Brain microvascular endothelial cell (primary cell): ENCODE measurements around the gene PKN1.

Experiments
- DNase-seq: peaks from one replicate; pipeline ENCODE4 v3.0.0-alpha.2; 2020
- H3K27ac ChIP-seq: fragments of 250-450 bp; sonication (Bioruptor Pico); 2 replicates; pipeline ENCODE4 v1.5.1; 2020; ENCODE audit warnings: mild to moderate bottlenecking, moderate library complexity
- H3K27me3 ChIP-seq: fragments of 250-450 bp; sonication (Bioruptor Pico); replicated peaks from 2 replicates; pipeline ENCODE4 v1.5.1; 2020; ENCODE audit warnings: mild to moderate bottlenecking
- H3K36me3 ChIP-seq: fragments of 250-450 bp; sonication (Bioruptor Pico); replicated peaks from 2 replicates; pipeline ENCODE4 v1.5.1; 2020; ENCODE audit warnings: mild to moderate bottlenecking
- H3K4me3 ChIP-seq: 2 replicates; pipeline ENCODE4 v1.5.1; 2011; ENCODE audit warnings: low read depth, mild to moderate bottlenecking, control low read depth, low read length, moderate library complexity
- CTCF ChIP-seq: IDR thresholded peaks from 2 replicates; pipeline ENCODE4 v1.5.1; 2011; ENCODE audit warnings: low read depth, mild to moderate bottlenecking, moderate library complexity, low read length, control low read depth, inconsistent platforms; ENCODE audit errors: missing control alignments
- in situ Hi-C: cut with HindIII; loops from 2 replicates; pipeline ENCODE4 v1.10.0; 2017; ENCODE audit warnings: low sequenced_read_pairs, low pct_ligation_motif_present

The PKN1 gene

GRCh38 chr19:14467391-14467790 lies 34.3 kb downstream of the PKN1 start:
- no peak for TF ChIP-seq CTCF
- no peaks in the 10 kb centered on the region for H3K27me3 ChIP-seq
- no peak for DNase-seq
- in situ Hi-C loops: no loop called here
- no peak overlapping the region for H3K27ac ChIP-seq
- H3K36me3 ChIP-seq: peaks cover 61% of the 10 kb centered on the region
- H3K4me3 ChIP-seq: no peak overlapping the region

DNA sequence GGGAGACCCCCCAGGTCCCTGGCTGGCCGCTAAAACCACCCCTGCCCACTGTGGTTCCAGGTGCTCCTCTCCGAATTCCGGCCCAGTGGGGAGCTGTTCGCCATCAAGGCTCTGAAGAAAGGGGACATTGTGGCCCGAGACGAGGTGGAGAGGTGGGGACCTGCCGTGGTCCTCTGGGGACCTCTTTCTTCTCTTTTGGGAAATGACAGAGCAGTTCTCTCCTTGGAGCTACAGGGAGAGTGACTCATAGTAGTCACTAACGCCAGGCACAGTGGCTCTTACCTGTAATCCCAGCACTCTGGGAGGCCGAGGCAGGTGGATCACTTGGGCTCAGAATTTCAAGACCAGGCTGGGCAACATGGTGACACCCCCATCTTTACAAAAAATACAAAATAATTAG lies 34.7 kb downstream of the PKN1 start:
- in situ Hi-C loops: no loop called here
- Histone ChIP-seq H3K27ac (no peak overlapping the region), H3K4me3 (no peak overlapping the region), H3K27me3 (no peaks in the 10 kb centered on the region), H3K36me3 (peaks cover 57% of the 10 kb centered on the region)
- peak; percentile 28 for TF ChIP-seq CTCF
- DNase-seq: no peak

- peaks cover 40% of the 10 kb centered on the region for H3K36me3 ChIP-seq
- DNase-seq: no peak
- no peak overlapping the region for H3K4me3 ChIP-seq
- H3K27me3 ChIP-seq: no peaks in the 10 kb centered on the region
- no peak for TF ChIP-seq CTCF
- in situ Hi-C loops: no loop called here
- H3K27ac ChIP-seq: no peak overlapping the region
Observed at GRCh38 chr19:14470031-14470876, 37.1 kb downstream of the PKN1 start.

GRCh38 chr19:14471436-14472187 lies 38.5 kb downstream of the PKN1 start:
- Histone ChIP-seq H3K36me3 (peaks cover 36% of the 10 kb centered on the region), H3K27me3 (no peaks in the 10 kb centered on the region), H3K27ac (no peak overlapping the region), H3K4me3 (no peak overlapping the region)
- no peak for TF ChIP-seq CTCF
- no peak for DNase-seq
- in situ Hi-C loops: no loop called here

GRCh38 chr19:14472202-14472938 lies 39.3 kb downstream of the PKN1 start:
- in situ Hi-C loops: no loop called here
- DNase-seq: no peak
- peak; percentile 86 for TF ChIP-seq CTCF
- Histone ChIP-seq H3K4me3 (no peak overlapping the region), H3K27me3 (no peaks in the 10 kb centered on the region), H3K36me3 (peaks cover 32% of the 10 kb centered on the region), H3K27ac (no peak overlapping the region)
